GM21423 (cell line): ENCODE results near the gene MYRF.

Experiments
- ATAC-seq: cut with Tn5 transposase; IDR thresholded peaks from one replicate; pipeline ENCODE4 v1.9.1; 2021; ENCODE audit warnings: mild to moderate bottlenecking, moderate library complexity; ENCODE audit not compliant: unreplicated experiment

Gene MYRF

GRCh38 chr11:61738776-61739175 lies 13.7 kb upstream of the MYRF start:
- no peak for ATAC-seq

- no peak for ATAC-seq
Observed at GRCh38 chr11:61739413-61739812, 13.0 kb upstream of the MYRF start.

GRCh38 chr11:61739966-61740365 lies 12.5 kb upstream of the MYRF start:
- ATAC-seq: no peak

GRCh38 chr11:61742391-61742790 lies 10.0 kb upstream of the MYRF start:
- ATAC-seq: no peak

- ATAC-seq: no peak
Observed at GRCh38 chr11:61743486-61744095, 8.8 kb upstream of the MYRF start.

GRCh38 chr11:61744181-61744580 lies 8.3 kb upstream of the MYRF start:
- ATAC-seq: no peak

- no peak for ATAC-seq
Observed at GRCh38 chr11:61744609-61745156, 7.8 kb upstream of the MYRF start.

GRCh38 chr11:61745781-61746441 lies 6.5 kb upstream of the MYRF start:
- ATAC-seq: no peak

GRCh38 chr11:61746442-61747191 lies 5.8 kb upstream of the MYRF start:
- no peak for ATAC-seq

- ATAC-seq: no peak
Observed at GRCh38 chr11:61747192-61747966, 5.1 kb upstream of the MYRF start.

- ATAC-seq: no peak
Observed at GRCh38 chr11:61747967-61748285, 4.5 kb upstream of the MYRF start.

- no peak for ATAC-seq
Observed at GRCh38 chr11:61749591-61750217, 2.7 kb upstream of the MYRF start.

GRCh38 chr11:61750631-61751273 lies 1.7 kb upstream of the MYRF start:
- ATAC-seq: no peak

GRCh38 chr11:61751384-61751783 lies 1.1 kb upstream of the MYRF start:
- ATAC-seq: no peak

- no peak for ATAC-seq
Observed at GRCh38 chr11:61752925-61753521, 587 bp downstream of the MYRF start.

- no peak for ATAC-seq
Observed at GRCh38 chr11:61753672-61754071, 1.2 kb downstream of the MYRF start.

GRCh38 chr11:61754534-61755482 lies 2.4 kb downstream of the MYRF start:
- ATAC-seq: no peak

GRCh38 chr11:61756147-61756451 lies 3.7 kb downstream of the MYRF start:
- ATAC-seq: no peak
